A673 (cell line): ENCODE results near the gene ATIC.

Source experiments
- EZH2 ChIP-seq: fragments of 200-600 bp; sonication (generic); IDR thresholded peaks from 2 replicates; pipeline ENCODE4 v1.6.1; 2017; ENCODE audit warnings: borderline replicate concordance, low read depth, mild to moderate bottlenecking, mixed read lengths, antibody characterized with exemption, low read length; ENCODE audit not compliant: poor library complexity, severe bottlenecking
- TF ChIP-seq, protein P1 (sequence below): fragments of 300-800, 200-600 bp; sonication (generic); conservative IDR thresholded peaks from 2 replicates; pipeline ENCODE4 v1.5.1; 2017; ENCODE audit warnings: low read depth, mild to moderate bottlenecking, antibody characterized with exemption, low read length, moderate library complexity, mixed read lengths

GRCh38 chr2:215390550-215390913, 78.7 kb downstream of the ATIC start:
- TF ChIP-seq, protein P1, sequence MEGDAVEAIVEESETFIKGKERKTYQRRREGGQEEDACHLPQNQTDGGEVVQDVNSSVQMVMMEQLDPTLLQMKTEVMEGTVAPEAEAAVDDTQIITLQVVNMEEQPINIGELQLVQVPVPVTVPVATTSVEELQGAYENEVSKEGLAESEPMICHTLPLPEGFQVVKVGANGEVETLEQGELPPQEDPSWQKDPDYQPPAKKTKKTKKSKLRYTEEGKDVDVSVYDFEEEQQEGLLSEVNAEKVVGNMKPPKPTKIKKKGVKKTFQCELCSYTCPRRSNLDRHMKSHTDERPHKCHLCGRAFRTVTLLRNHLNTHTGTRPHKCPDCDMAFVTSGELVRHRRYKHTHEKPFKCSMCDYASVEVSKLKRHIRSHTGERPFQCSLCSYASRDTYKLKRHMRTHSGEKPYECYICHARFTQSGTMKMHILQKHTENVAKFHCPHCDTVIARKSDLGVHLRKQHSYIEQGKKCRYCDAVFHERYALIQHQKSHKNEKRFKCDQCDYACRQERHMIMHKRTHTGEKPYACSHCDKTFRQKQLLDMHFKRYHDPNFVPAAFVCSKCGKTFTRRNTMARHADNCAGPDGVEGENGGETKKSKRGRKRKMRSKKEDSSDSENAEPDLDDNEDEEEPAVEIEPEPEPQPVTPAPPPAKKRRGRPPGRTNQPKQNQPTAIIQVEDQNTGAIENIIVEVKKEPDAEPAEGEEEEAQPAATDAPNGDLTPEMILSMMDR: no peak
- no peak for TF ChIP-seq EZH2
